GM19099 (cell line): Measurements from ENCODE around the gene ISYNA1.

Experiments
- POLR2A ChIP-seq: IDR thresholded peaks from 3 replicates; pipeline ENCODE4 v1.6.1; 2011; ENCODE audit warnings: low read depth; ENCODE audit not compliant: insufficient read length; ENCODE audit errors: extremely low read depth

ISYNA1 gene

DNA sequence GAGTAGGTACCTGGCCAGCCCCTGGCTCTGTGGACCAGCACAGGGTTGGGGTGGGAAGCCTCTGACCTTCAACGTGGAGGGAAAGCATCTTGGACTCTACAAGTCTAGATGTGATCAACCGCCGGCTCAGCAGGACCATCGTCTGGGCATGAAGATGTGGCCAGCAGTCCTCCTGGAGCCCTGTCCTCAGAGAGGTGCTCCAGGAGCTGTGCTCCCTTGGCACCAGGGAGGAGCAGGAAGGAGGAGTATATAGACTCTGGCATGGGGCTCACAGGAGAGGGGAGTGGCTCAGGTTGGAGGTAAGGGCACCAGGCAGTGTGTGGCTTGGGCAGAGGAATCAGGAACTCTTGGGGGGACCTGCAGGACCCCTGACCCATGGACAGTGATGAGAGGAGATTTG is 18.3 kb upstream of the ISYNA1 start:
- TF ChIP-seq POLR2A, result no peak

GRCh38 chr19:18453269-18454024 is 15.5 kb upstream of the ISYNA1 start:
- TF ChIP-seq POLR2A, result no peak

- TF ChIP-seq POLR2A, result no peak
Observed at GRCh38 chr19:18452386-18452785, 14.5 kb upstream of the ISYNA1 start.

GRCh38 chr19:18450931-18451836 is 13.3 kb upstream of the ISYNA1 start:
- TF ChIP-seq POLR2A, result no peak

GRCh38 chr19:18450021-18450930 is 12.3 kb upstream of the ISYNA1 start:
- TF ChIP-seq POLR2A, result no peak

GRCh38 chr19:18449552-18449951 is 11.6 kb upstream of the ISYNA1 start:
- no peak for TF ChIP-seq POLR2A

- TF ChIP-seq POLR2A, result no peak
Observed at GRCh38 chr19:18446811-18447359, 9.0 kb upstream of the ISYNA1 start.

GRCh38 chr19:18446145-18446810 is 8.3 kb upstream of the ISYNA1 start:
- no peak for TF ChIP-seq POLR2A

DNA sequence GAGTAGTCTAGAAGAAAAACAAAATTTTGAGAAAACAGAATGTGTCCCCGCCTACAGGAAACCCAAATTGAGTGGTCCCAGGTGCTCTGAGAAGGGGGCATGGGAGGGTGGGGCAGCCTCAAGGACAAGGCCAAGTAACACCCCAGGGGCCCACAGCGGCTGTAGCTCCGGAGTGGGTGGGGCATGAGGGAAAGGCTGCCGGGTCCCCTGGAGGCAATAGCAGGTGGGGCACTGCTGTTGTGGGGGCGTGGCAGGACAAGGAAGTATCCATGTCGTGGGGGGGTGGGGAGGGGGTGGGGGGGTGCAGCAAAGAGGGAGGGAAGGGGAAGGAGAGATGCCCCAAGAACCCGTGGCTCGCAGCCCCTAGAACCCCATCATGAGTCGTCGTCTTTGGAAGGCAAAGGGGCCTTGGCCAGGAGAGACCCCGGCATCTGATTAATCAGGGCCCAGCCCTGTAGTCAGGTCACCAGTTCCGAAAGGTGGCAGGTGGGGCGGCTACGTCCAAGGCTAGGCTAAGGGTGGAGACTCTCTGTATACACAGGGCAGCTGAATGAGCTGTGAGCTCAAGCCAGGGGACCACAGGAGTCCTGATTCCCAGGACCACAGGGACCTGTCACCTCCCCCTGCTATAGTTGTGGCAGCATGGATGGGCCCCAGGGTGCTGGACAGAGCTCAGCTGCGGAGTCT is 7.5 kb upstream of the ISYNA1 start:
- no peak for TF ChIP-seq POLR2A

GRCh38 chr19:18444513-18444912 is 6.6 kb upstream of the ISYNA1 start:
- TF ChIP-seq POLR2A, result no peak

DNA sequence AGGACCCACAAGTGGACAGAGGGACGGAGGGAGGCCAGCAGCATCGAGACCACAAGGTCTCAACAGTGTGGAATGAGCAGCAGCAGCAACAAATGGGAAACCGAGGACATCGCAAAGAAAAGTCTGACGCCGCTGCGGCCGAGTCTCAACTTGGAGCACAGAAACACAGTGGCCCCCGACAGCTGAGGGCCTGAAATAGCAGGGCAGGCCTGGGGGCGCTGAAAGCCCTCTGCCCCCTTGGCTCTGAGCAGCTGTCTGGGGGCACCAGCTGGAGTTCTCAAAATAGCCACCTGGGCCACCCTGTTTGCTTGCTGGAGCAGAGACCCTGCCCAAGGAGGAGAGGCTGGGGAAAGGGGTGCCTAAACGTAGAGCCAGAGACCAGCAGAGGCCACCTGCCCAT is 5.9 kb upstream of the ISYNA1 start:
- TF ChIP-seq POLR2A, result no peak

DNA sequence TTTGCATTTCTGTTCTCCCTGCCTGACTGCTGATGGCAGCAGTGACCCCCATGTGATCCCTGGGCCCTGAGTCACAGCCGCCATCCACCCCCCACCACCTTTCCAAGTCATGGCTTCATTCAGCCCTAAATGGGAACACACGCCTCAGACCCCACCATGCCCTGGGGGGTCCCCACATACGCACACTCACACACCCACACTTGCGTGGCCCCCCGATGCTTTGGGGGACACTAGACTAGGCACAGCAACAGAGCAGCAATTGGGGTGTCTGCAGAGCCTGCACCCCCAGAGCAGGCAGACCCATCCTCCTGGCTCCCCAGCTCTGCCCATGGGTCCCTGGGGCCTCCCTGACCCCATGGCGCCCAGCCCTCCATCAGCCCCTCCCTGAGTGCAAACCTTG is 5.5 kb upstream of the ISYNA1 start:
- TF ChIP-seq POLR2A, result no peak

GRCh38 chr19:18442941-18443340 is 5.0 kb upstream of the ISYNA1 start:
- TF ChIP-seq POLR2A, result no peak
